ENCODE measurements around the gene FTO.

FTO gene

GRCh38 chr16:53756275-53756996, 52.5 kb downstream of the FTO start:
- no peak for DNase-seq

GRCh38 chr16:53757971-53758609, 54.1 kb downstream of the FTO start:
- DNase-seq = peak; percentile 14

- DNase-seq = no peak
Measured at GRCh38 chr16:53761962-53762703, 58.2 kb downstream of the FTO start.

- no peak for DNase-seq
Measured at GRCh38 chr16:53766304-53767016, 62.5 kb downstream of the FTO start.

GRCh38 chr16:53768167-53768566, 64.2 kb downstream of the FTO start:
- DNase-seq = no peak

- DNase-seq = no peak
Measured at GRCh38 chr16:53768593-53768992, 64.6 kb downstream of the FTO start.

- no peak for DNase-seq
Measured at GRCh38 chr16:53769185-53769584, 65.2 kb downstream of the FTO start.

- DNase-seq = no peak
Measured at GRCh38 chr16:53769787-53770186, 65.8 kb downstream of the FTO start.

- no peak for DNase-seq
Measured at GRCh38 chr16:53770641-53771040, 66.7 kb downstream of the FTO start.

GRCh38 chr16:53771655-53772497, 67.9 kb downstream of the FTO start:
- DNase-seq = no peak

- DNase-seq = peak; percentile 87
Measured at GRCh38 chr16:53773150-53773846, 69.3 kb downstream of the FTO start.

GRCh38 chr16:53773881-53774280, 69.9 kb downstream of the FTO start:
- DNase-seq = no peak

GRCh38 chr16:53775106-53775820, 71.3 kb downstream of the FTO start:
- DNase-seq = no peak

- DNase-seq = no peak
Measured at GRCh38 chr16:53775821-53776431, 72.0 kb downstream of the FTO start.

GRCh38 chr16:53779186-53779585, 75.2 kb downstream of the FTO start:
- DNase-seq = no peak

GRCh38 chr16:53780051-53780450, 76.1 kb downstream of the FTO start:
- no peak for DNase-seq

- no peak for DNase-seq
Measured at GRCh38 chr16:53781023-53781605, 77.2 kb downstream of the FTO start.

- no peak for DNase-seq
Measured at GRCh38 chr16:53782148-53782547, 78.2 kb downstream of the FTO start.

- DNase-seq = peak; percentile 23
Measured at GRCh38 chr16:53784291-53784690, 80.3 kb downstream of the FTO start.

GRCh38 chr16:53785044-53785443, 81.1 kb downstream of the FTO start:
- peak; percentile 66 for DNase-seq

Measured in NCI-H1105 treated with DMSO at 0.1 percent for 48 hours (cell line).